Measurements from ENCODE around the gene PLD1. TPM values are rescaled to one million over a fixed set of nuclear protein-coding genes. Genes with fewer than 3 reads are reported as not detected.

PLD1 gene
- total RNA-seq, 1 donor from 2014 or later: 0.93 TPM

GRCh38 chr3:171671709-171672108 is 138.6 kb downstream of the PLD1 start:
- no peaks in the 10 kb centered on the region for H3K36me3 Mint-ChIP-seq (ENCODE audit: low read depth)
- H3K4me1 Mint-ChIP-seq: peaks cover 7% of the 10 kb centered on the region
- no peaks in the 10 kb centered on the region for H3K9me3 Mint-ChIP-seq
- no peaks in the 10 kb centered on the region for H3K27me3 Mint-ChIP-seq (ENCODE audit: low read depth)
- H3K4me3 Mint-ChIP-seq: no peak overlapping the region
- H3K27ac Mint-ChIP-seq (ENCODE audit: unreplicated experiment): no peak overlapping the region
- TF ChIP-seq, protein P1, sequence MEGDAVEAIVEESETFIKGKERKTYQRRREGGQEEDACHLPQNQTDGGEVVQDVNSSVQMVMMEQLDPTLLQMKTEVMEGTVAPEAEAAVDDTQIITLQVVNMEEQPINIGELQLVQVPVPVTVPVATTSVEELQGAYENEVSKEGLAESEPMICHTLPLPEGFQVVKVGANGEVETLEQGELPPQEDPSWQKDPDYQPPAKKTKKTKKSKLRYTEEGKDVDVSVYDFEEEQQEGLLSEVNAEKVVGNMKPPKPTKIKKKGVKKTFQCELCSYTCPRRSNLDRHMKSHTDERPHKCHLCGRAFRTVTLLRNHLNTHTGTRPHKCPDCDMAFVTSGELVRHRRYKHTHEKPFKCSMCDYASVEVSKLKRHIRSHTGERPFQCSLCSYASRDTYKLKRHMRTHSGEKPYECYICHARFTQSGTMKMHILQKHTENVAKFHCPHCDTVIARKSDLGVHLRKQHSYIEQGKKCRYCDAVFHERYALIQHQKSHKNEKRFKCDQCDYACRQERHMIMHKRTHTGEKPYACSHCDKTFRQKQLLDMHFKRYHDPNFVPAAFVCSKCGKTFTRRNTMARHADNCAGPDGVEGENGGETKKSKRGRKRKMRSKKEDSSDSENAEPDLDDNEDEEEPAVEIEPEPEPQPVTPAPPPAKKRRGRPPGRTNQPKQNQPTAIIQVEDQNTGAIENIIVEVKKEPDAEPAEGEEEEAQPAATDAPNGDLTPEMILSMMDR (conservative IDR thresholded peaks at IDR 0.05): no peak
- DNase-seq (ENCODE audit: low read depth, low spot score): no peak

DNA sequence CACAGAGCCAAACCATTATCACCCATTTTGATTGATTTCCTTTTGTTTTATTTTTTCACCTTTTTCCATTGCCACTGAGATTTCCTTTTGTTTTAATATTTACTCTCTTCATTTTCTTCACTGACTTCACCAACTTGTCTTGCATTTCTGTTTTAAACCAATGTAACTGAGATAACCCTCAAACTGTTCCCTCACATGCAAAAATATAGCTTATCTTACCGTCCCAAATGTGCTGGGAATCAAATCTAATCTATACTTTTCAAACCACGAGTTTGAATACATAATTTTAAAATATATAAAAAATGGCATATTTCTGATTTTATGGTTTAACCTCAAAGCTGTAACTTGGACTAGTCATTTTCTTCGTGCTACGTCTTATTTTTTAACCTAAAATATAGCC is 143.8 kb downstream of the PLD1 start:
- Mint-ChIP-seq H3K27me3 (ENCODE audit: low read depth) (no peaks in the 10 kb centered on the region), H3K27ac (ENCODE audit: unreplicated experiment) (no peak overlapping the region), H3K36me3 (ENCODE audit: low read depth) (no peaks in the 10 kb centered on the region), H3K9me3 (no peaks in the 10 kb centered on the region), H3K4me1 (peaks cover 7% of the 10 kb centered on the region), H3K4me3 (no peak overlapping the region)
- DNase-seq (ENCODE audit: low read depth, low spot score): no peak
- TF ChIP-seq, protein P1 (conservative IDR thresholded peaks at IDR 0.05): no peak

- H3K4me1 Mint-ChIP-seq: peaks cover 7% of the 10 kb centered on the region
- no peak for DNase-seq (ENCODE audit: low read depth, low spot score)
- no peak overlapping the region for H3K27ac Mint-ChIP-seq (ENCODE audit: unreplicated experiment)
- TF ChIP-seq, protein P1 (conservative IDR thresholded peaks at IDR 0.05): no peak
- no peaks in the 10 kb centered on the region for H3K27me3 Mint-ChIP-seq (ENCODE audit: low read depth)
- no peaks in the 10 kb centered on the region for H3K9me3 Mint-ChIP-seq
- no peak overlapping the region for H3K4me3 Mint-ChIP-seq
- no peaks in the 10 kb centered on the region for H3K36me3 Mint-ChIP-seq (ENCODE audit: low read depth)
Measured at GRCh38 chr3:171663805-171664204, 146.5 kb downstream of the PLD1 start.

DNA sequence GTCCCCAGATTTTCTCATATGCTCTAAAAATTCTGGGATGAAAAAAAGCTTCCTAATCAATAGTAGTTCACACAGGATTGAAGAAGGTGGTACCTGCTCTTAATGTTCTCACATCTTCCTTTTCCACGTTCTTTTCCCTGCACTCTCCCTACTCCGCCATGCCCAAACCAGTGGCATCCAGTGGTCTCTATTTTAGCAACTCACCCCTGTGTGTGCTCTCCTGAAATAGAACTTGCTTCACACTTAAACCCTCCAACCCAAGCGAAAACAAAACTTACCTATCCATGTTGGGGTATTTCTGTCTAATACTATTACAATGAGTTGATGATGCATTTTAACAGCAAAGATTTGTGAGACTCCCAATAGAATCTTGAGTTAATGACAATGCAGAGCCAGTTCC is 148.8 kb downstream of the PLD1 start:
- Mint-ChIP-seq H3K4me3 (no peak overlapping the region), H3K36me3 (ENCODE audit: low read depth) (no peaks in the 10 kb centered on the region), H3K27me3 (ENCODE audit: low read depth) (no peaks in the 10 kb centered on the region), H3K9me3 (peaks cover 2% of the 10 kb centered on the region), H3K27ac (ENCODE audit: unreplicated experiment) (no peak overlapping the region), H3K4me1 (no peaks in the 10 kb centered on the region)
- DNase-seq (ENCODE audit: low read depth, low spot score): no peak
- TF ChIP-seq, protein P1 (conservative IDR thresholded peaks at IDR 0.05): no peak

DNA sequence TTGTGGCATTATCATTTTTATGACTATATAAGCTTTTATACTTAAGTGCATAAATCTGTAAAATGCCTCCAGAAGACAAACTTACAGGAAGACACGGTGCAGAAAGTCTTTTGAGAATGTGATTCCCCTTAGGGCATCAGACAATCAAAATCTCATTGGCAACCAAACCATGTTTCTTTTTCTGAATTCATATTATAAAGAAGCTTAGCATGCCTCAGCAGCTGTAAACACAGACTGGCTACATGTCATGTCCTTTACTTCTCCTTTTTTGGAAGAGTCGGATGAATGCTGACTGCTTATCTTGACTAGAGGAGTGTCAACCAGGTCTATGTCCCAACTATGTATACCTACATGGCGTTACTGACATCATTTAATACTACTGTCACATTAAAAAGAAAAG is 150.1 kb downstream of the PLD1 start:
- TF ChIP-seq, protein P1 (conservative IDR thresholded peaks at IDR 0.05): no peak
- no peaks in the 10 kb centered on the region for H3K36me3 Mint-ChIP-seq (ENCODE audit: low read depth)
- no peaks in the 10 kb centered on the region for H3K27me3 Mint-ChIP-seq (ENCODE audit: low read depth)
- H3K4me3 Mint-ChIP-seq: no peak overlapping the region
- H3K4me1 Mint-ChIP-seq: no peaks in the 10 kb centered on the region
- no peak overlapping the region for H3K27ac Mint-ChIP-seq (ENCODE audit: unreplicated experiment)
- no peak for DNase-seq (ENCODE audit: low read depth, low spot score)
- H3K9me3 Mint-ChIP-seq: peaks cover 2% of the 10 kb centered on the region

GRCh38 chr3:171658841-171659240 is 151.4 kb downstream of the PLD1 start:
- no peaks in the 10 kb centered on the region for H3K4me1 Mint-ChIP-seq
- H3K27me3 Mint-ChIP-seq (ENCODE audit: low read depth): no peaks in the 10 kb centered on the region
- H3K27ac Mint-ChIP-seq (ENCODE audit: unreplicated experiment): no peak overlapping the region
- no peak overlapping the region for H3K4me3 Mint-ChIP-seq
- TF ChIP-seq, protein P1 (conservative IDR thresholded peaks at IDR 0.05): no peak
- no peaks in the 10 kb centered on the region for H3K36me3 Mint-ChIP-seq (ENCODE audit: low read depth)
- peaks cover 2% of the 10 kb centered on the region for H3K9me3 Mint-ChIP-seq
- DNase-seq (ENCODE audit: low read depth, low spot score): no peak

All from neural crest cell (in vitro differentiated cells).